ENCODE results near the gene HOXA1.

- TF ChIP-seq SIN3A (conservative IDR thresholded peaks at IDR 0.05 in 1 of 2, IDR thresholded peaks at IDR 0.05 in 1 of 2; ENCODE audit: low read depth in 1 of 2, low read length in 2 of 2), result 0 out of 4 replicates have a peak, but pooled peaks of 1 of the 2 experiments have one; percentile 49
- TF ChIP-seq CTCF (IDR thresholded peaks at IDR 0.05; ENCODE audit: control extremely low read depth in 1 of 3, insufficient read depth in 1 of 3, low read depth in 1 of 3, low read length in 3 of 3), result no peak
- no peak for TF ChIP-seq POLR2AphosphoS5 (IDR thresholded peaks at IDR 0.05; ENCODE audit: low read depth, low read length)
- no peak for TF ChIP-seq CREB1 (IDR thresholded peaks at IDR 0.05)
- TF ChIP-seq RFX5 (IDR thresholded peaks at IDR 0.05; ENCODE audit: borderline replicate concordance, low read depth, low read length), result no peak
- no peak for TF ChIP-seq TAF7 (optimal IDR thresholded peaks at IDR 0.05; ENCODE audit: borderline replicate concordance, low read depth, low read length)
- TF ChIP-seq BRCA1 (IDR thresholded peaks at IDR 0.05; ENCODE audit: low read depth, low read length), result no peak
- no peak for TF ChIP-seq CEBPB (IDR thresholded peaks at IDR 0.05; ENCODE audit: low read depth, low read length)
- TF ChIP-seq ZNF274 (IDR thresholded peaks at IDR 0.05; ENCODE audit: borderline replicate concordance, extremely low read depth, low read length), result no peak
Observed at GRCh38 chr7:27091941-27092818, 3.6 kb downstream of the HOXA1 start.
